Anterior cingulate cortex (tissue), 58 donors: Measurements from ENCODE around the gene PARD6G.
"Not testable (repeated sequence)": the region's sequence is repeated elsewhere in the genome, so short reads cannot be mapped to it uniquely, and the experiment has no call there.

Source experiments
- DNase-seq, 58 donors: peaks; one replicate each; lab custom pipeline; 2025; lab: John Stamatoyannopoulos, UW

Gene PARD6G, protein sequence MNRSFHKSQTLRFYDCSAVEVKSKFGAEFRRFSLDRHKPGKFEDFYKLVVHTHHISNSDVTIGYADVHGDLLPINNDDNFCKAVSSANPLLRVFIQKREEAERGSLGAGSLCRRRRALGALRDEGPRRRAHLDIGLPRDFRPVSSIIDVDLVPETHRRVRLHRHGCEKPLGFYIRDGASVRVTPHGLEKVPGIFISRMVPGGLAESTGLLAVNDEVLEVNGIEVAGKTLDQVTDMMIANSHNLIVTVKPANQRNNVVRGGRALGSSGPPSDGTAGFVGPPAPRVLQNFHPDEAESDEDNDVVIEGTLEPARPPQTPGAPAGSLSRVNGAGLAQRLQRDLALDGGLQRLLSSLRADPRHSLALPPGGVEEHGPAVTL

DNA sequence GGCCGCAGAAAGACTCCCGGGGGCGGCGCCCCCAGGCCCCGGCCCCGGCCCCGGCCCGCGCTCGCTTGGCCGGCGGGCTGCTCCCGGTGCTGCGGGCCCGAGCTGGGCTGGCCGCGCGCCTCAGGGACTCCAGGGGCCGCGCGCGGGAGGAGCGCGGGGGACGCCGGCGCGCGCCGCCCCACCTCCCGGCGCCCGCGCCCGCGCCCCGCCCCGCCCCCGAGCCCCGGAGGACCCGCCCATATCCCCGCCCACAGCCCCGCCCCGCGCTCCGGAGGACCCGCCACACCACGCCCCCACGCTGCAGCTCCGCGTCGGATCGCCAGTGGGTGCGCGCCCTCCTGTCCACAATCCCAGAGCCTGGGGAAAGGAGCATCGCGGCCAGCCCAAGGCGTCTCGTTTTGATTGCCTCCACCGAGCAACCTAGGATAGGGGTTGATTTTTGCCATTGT, at the start of gene PARD6G:
TSS of gene PARD6G (minus strand) at position 122 of the 449 bp plus-strand sequence. CDS start 166 bp downstream, outside the sequence.
- peak; percentile 12 to 94 (median 80) for DNase-seq

DNA sequence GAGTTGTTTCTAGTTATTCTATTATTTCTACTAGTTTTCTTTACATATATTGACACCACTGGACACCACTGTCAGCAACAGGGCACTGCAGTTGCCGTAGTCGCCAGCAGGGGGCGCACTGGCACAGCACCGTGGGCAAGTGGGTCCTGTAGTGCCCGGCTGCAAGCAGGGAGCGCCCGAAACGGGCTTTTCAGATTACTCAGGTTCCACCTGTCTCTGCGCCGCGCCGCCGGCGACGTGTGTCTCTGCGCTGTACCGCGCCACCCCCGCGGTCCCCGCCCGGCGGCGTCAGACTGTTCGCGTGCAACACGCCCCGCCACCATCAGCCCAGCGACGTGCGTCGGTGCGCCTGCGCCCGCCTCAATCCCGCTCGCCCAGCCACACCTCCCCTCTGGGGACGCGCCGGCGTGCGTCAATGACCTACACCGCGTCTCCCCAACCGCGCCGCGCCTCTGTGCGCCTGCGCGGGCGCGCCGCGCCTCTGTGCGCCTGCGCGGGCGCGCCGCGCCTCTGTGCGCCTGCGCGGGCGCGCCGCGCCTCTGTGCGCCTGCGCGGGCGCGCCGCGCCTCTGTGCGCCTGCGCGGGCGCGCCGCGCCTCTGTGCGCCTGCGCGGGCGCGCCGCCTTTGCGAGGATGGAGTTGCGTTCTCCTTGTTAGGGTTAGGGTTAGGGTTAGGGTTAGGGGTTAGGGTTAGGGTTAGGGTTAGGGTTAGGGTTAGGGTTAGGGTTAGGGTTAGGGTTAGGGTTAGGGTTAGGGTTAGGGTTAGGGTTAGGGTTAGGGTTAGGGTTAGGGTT, 15.1 kb upstream of the PARD6G start:
- not testable (repeated sequence) for DNase-seq

DNA sequence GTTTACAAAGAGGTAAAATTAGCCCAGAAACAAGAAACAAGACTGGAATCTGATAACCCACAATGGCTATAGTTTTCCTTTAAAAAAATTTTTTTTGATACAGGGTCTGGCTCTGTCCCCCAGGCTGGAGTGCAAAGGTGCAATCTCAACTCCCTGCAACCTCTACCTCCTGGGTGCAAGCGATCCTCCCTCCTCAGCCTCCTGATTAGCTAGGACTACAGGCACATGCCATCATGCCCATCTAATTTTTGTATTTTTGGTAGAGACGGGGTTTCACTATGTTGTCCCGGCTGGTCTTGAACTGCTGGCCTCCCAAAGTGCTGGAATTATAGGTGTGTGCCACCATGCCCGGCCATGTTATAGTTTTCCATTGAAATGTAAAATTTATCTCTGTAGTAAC, 12.3 kb upstream of the PARD6G start:
- no peak for DNase-seq

DNA sequence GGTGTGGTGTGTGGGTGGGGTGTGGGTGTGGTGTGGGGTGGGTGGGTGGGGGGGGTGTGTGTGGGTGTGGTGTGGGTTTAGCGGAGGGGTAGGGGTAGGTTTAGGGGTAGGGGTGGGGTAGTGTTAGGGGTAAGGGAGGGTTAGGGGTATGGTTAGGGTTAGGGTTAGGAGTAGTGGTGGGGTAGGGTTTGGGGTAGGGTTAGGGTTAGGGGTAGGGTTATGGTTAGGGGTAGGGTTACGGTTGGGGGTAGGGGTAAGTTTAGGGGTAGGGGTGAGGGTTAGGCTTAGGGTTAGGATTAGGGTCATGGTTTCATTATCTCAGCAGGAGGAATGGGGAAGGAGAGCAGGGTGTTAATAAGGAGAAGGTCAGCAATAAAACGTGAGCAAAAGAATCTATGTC, 11.3 kb upstream of the PARD6G start:
- DNase-seq = no peak

DNA sequence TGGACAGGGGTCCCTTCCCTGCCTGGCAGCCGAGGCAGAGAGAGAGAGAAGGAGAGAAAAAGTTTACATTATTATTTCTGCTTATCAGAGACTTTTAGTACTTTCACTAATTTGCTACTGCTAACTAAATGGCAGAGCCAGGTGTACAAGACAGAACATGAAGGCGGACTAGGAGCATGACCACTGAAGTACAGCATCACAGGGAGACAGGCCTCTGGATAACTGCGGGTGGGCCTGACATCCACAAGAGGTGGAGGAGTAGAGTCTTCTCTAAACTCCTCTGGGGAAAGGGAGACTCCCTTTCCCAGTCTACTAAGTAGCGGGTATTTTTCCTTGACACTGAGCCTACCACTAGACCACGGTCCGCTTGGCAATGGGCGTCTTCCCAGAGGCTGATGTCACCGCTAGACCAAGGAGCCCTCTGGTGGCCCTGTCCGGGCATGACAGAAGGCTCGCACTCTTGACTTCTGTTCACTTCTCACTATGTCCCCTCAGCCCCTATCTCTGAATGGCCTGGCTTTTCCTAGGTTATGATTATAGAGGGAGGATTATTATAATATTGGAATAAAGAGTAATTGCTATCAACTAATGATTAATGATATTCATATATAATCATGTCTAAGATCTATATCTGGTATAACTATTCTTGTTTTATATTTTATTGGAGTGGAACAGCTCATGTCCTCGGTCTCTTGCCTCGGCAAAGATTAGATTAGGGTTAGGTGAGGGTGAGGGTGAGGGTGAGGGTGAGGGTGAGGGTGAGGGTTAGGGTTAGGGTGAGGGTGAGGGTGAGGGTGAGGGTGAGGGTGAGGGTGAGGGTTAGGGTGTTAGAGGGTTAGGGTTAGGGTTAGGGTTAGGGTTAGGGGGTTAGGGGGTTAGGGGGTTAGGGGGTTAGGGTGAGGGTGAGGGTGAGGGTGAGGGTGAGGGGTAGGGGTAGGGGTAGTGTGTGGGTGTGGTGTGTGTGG, 10.5 kb upstream of the PARD6G start:
- not testable (repeated sequence) for DNase-seq

DNA sequence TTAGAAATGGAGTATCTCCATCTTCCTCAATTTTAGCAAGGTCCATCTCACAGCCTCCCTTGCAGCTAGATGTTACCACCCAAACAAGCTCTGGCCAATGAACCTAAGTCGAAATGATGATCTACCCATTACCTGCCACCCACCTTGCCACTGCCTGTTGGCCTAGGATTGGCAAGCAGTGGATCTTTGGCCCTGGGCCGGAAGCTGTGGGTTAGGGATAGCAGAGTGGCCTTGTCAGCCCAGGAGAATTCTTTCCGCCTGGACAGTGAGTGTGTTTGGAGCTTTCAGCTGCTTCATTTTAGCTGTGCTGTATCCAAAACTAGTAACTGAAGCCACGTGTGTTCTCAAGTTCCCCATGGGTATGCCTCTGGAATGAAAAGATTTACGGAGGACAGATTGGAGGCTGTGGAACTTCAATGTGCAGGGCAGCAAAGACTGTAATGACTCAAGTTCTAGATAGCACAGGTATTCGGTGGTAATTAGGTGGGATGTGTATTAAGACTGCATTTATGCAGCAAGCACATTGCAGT, 7.7 kb upstream of the PARD6G start:
- DNase-seq = no peak

DNA sequence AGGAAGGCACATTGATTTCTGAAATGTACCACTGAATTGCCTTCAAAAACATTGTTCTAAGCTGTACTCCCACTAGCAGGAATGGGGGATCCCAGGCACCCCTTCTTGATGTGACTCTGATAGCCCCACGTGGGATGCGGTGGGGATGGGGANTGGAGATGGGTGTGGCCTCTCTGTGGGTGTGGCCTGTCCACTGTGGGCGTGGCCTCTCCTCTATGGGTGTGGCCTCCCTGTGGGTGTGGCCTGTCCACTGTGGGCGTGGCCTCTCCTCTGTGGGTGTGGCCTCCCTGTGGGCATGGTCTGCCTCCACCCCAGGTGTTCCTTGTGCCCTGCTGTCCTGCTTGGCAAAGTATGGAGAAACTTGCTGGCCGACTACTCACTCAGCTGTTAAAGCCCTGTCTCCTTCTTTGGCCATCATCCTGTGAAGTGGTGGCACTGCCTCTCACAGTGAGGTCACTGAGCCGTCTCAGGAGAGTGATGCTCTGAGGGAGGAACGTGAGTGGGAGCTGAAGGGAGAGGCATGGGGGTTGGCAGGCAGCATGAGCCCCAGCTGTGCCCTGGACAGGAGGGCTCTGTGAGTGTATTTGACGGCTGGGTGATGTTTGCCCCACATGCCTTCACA, 6.7 kb upstream of the PARD6G start:
- DNase-seq = peak in 1 of 58 donors; percentile 13

DNA sequence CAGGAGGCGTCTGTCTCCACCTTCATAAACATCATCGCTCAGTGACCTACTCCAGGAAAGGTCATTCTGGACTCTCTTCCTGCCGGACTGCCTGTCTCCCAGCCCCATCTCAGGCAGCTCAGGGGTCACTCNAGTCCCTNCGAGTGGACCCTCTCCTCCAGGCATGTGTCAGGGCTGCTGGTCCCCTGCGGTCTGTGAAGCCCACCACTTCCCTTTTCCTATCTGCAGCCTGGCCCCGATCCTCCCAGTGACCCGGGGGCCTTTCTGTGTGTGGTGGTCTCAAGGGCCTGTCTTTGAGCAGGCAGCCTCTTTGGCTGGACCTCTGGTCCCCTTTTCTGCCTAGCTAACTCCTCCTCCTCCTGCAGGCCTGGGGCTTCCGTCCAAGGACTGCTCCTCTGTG, 5.9 kb upstream of the PARD6G start:
- DNase-seq = no peak

DNA sequence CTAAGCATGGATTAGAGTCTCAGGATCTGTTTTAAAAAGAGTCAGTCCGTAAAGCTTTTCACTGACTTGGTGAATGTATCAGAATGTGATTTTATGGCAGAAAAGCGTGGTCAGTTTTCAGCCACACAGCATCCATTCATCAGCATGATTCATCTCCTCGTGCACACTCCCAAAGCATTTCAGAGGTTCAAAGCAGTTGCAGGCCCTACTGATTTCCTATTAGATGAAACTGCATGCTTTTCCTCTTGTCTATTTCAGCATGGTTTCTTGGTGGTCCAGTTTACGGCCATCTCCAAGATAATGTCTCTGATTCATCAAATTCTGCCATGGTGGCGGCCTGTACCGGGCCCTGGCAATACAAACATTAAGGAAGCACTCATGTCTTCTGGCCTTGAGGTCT, 4.8 kb upstream of the PARD6G start:
- no peak for DNase-seq

DNA sequence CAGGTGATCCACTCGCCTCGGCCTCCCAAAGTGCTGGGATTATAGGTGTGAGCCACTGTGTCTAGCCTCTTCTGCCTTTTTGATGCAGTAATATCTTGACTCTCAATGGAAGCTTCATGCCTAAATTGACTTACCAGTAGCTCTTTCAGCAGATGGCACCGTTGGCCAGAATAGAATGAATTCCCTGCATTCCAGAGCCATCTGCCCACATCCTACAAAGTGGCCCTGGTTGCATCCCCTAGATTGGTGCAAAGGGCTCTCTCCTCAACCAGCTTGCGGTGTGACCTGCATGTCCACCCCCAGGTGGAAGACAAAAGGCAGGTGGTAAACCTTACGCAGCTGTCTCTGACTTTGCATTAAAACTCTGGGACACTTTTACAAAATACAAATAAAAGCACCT, 4.4 kb upstream of the PARD6G start:
- DNase-seq = no peak

DNA sequence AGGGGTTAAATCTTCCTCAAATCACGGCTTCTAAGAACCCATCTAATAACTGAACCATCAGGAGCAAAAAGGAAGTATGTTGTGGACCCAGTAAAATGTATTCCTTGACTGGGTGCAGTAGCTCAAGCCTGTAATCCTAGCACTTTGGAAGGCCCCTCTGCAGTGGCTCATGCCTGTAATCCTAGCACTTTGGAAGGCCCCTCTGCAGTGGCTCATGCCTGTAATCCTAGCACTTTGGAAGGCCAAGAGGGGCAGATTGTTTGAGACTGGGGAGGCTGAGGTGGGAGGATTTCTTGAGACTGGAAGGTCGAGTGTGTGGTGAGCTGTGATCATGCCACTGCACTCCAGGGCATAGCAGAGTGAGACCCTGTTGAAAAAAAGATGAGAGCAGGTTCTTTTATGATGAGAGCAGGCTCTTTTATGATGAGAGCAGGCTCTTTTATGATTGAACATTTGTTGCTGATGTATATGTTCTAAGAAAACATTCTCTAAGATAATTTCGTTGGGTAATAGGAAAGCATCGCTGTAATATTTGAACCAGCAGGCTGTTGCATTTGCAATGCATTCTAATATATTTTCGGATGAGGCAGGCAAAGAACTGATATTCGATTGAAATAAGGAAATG, 3.5 kb upstream of the PARD6G start:
- no peak for DNase-seq

DNA sequence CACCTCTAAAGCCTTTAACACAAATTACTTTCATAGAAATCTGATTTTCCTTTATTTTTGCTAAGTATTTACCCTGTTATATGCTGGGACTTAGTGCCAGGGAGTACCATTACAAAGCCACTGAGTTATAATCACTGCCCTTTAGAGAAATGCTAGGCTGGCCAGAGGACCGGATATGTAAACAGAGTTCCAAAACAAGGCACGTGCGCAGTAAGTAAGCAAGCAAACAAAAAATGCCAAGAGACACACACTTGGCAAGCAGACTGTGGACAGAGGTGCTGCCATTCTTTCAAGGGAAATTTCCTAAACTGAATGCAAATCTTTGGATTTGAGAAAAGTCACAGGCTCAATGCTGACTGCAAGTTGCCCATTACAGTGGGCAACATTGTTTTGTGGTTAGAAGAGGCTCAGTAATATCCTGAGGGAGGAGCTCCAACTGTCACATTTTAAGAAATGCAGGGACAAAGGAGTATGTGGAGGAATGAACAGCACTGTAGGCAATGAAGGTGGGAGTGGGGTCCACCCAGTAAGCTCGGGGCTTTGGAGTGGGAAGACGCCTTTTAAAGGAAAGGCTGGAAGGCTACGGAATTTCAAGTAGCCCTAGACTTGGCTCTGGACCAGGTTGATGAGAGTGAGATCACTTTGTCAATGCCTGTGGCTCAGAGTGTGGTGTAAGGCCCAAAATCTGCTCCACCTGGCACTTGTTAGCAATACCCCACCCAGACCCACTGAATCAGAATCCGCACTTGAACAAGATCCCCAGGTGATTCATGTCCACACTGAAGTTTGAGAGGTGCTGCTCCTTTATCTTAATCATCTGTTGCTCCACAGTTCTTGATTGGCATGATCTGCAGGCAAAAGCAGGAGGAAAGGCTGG, 2.1 kb upstream of the PARD6G start:
- peak in 1 of 58 donors; percentile 21 for DNase-seq

DNA sequence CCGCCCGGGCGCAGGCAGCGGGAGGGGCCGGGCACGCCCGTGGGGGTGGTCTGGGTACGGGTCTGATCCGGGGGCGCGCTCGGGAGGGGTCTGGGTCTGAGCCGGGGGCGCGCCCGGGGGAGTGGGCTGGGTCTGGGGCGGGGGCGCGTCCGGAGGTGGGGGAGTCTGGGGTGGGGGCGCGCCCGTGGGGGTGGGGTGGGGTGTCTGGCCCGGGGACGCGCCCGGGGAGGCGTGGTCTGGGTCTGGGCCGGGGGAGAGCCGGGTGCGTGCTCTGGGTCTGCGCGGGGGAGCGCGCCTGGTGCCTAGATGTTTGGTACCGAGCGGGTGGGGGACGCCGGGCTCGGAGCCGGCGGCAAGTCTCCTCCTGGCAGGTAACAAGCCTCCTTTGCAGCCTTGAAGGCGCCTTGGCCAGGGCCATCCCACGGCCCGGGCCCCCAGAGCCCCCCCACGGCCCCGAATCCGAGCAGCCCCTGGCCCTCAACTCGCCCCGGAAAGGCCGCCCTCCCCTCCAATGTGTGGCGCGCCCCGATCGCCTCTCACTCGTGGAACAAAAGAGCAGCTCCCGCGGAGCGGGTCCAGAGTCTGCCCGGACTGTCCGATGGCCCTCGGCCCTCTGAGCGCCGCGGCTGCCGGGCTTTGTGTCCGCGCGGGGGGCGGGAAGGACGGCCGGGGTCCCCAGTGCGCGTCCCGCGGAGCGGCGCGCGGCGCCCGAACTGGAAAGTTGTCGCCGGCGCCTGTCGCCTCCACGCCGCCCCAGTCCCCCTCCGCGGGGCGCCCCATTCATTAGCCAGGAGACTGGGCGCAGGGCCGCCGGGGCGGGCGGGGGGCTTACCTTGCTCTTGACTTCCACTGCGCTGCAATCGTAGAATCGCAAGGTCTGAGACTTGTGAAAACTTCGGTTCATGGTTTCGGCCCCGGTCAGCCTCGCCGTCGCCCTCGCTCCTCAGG, 595 bp downstream of the PARD6G start:
- peak in 14 of 58 donors; percentile 9 to 47 (median 24) for DNase-seq

DNA sequence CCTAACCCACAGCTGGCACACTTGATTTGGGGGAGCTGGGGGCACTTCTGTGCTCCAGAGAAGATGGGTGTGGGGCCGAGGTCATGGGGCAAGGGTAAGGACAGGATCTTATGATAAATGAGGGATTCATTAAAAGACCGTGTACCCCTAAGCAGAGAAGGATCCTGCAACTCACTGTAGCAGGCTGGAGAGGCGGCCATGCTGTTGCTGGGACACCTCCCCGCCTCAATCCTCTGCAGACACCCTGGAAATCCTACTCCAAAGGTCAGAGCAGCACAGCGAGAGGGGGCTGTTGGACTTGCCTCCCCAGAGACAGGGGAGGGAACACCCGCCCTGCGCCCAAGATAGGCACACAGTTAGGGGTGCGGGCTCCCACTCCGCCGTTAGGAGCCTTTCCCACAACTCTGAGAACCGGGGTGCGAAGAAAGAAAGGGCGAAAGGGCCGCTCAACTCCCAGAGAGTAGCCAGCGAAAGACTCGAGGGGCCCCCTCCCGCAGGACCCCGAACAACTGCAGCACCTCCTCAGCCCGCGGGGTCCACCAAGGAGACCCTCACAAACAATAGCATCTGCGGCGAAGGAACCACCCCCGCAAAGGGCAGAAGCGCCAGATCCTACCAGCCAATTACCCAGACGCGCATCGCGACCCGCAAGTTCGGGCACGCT, 1.4 kb downstream of the PARD6G start:
- DNase-seq = no peak

DNA sequence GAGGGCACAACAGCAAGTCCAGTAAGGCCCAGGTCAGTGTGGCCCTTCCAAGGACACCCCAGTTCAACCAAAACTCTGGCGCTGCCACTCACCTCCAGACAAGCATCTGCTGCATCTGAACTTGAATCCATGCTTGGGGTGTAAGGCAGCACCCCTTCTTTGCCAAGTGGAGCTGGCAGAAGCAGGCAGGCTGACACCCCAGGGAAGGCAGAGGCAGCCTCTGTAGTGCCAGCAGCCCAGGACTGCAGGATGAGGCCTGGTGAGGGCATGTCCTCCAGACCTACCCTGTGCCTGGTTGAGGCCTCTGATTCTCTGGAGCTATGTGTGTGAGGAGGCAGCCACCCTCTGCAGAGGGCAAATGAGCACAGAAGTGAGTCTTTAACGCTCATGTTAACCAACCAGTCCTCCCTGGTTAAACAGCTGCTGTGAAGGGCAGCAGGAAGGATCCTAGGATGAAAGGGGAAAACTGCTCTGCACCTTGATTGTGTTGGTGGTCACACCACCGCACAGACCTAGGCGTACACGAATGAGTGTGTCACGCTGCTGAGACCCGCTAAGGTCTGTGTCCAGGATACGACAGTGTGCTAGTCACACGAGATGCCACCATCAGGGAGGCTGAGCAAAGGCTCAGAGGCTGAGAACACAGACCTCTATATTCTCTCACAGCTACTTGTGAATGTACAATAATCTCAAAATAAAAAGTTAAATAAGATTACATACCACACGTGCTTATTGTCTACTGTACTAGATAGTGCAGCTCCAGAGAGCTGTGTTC, 2.2 kb downstream of the PARD6G start:
- no peak for DNase-seq

DNA sequence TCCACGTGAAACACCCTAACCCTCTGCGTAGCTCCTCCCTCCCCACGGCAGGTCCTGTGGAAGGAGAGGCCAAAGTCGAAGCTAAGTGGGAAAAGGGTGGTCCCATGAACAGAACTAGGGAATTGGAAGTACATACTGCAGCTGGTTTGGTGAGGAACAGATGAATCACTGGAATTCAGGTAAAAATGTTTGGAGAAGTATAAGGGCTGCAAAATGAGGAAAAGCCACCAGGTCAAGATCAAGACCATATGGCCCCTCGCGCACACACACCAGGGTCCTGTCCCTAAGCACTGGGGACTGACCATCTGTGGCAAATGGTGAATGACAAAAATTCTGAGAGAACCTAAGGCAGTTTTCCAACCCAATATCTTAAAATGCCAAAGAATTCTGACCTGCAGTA, 3.1 kb downstream of the PARD6G start:
- no peak for DNase-seq
